Chondrocyte (in vitro differentiated cells): ENCODE data around the gene CMTM2. TPM values are rescaled to one million over a fixed set of nuclear protein-coding genes. Genes with fewer than 3 reads are reported as not detected.

Experiments used
- DNase-seq: peaks from one replicate; pipeline ENCODE4 v3.0.0; 2021; ENCODE audit warnings: mixed read lengths, low spot score
- H3K27ac Mint-ChIP-seq: one replicate; pipeline ENCODE4 v1.8.0; 2021; ENCODE audit warnings: mild to moderate bottlenecking, moderate library complexity, mixed read lengths; ENCODE audit not compliant: unreplicated experiment
- H3K27me3 Mint-ChIP-seq: 2 replicates; pipeline ENCODE4 v1.8.0; 2021; ENCODE audit warnings: low read depth, mixed read lengths
- H3K36me3 Mint-ChIP-seq: 2 replicates; pipeline ENCODE4 v1.8.0; 2021; ENCODE audit warnings: low read depth, mixed read lengths
- H3K4me1 Mint-ChIP-seq: 2 replicates; pipeline ENCODE4 v1.8.0; 2021; ENCODE audit warnings: low read depth, mild to moderate bottlenecking, mixed read lengths
- H3K4me3 Mint-ChIP-seq: one replicate; pipeline ENCODE4 v1.8.0; 2021; ENCODE audit warnings: mild to moderate bottlenecking, moderate library complexity, mixed read lengths; ENCODE audit not compliant: unreplicated experiment
- H3K9me3 Mint-ChIP-seq: 2 replicates; pipeline ENCODE4 v1.8.0; 2021; ENCODE audit warnings: low read depth, mixed read lengths
- total RNA-seq: library from RNA; stranded (reverse); gene quantifications from 3 replicates; pipeline ENCODE4 v1.2.1, GENCODE V29; 2021
- TF ChIP-seq, protein P1 (sequence below): fragments of 200-600 bp; sonication (generic); IDR thresholded peaks from 2 replicates; pipeline ENCODE4 v1.5.0; 2021; ENCODE audit warnings: antibody characterized with exemption, mild to moderate bottlenecking, moderate library complexity

CMTM2 gene
- total RNA-seq, 1 donor from 2014 or later, result not detected

DNA sequence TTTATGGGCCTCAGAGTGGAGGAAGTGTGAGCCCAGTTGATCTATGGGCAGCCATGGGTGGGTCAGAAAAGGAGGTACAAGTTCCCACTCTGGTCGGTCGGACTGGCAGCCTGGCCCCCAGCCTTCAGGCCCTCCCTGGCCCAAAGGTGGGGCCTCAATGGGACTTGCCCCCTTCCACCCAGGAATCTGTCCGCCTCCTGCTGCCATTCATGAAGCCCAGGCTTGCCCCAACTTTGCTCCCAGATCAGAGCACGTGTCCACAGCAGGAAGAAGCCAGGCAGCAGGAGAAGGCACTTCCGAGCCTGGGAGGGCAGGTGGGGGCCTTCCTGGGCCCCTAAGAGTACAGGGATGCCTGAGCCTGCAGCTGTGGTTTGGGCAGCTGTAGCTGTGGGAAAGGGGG, 22.2 kb downstream of the CMTM2 start:
- TF ChIP-seq, protein P1, sequence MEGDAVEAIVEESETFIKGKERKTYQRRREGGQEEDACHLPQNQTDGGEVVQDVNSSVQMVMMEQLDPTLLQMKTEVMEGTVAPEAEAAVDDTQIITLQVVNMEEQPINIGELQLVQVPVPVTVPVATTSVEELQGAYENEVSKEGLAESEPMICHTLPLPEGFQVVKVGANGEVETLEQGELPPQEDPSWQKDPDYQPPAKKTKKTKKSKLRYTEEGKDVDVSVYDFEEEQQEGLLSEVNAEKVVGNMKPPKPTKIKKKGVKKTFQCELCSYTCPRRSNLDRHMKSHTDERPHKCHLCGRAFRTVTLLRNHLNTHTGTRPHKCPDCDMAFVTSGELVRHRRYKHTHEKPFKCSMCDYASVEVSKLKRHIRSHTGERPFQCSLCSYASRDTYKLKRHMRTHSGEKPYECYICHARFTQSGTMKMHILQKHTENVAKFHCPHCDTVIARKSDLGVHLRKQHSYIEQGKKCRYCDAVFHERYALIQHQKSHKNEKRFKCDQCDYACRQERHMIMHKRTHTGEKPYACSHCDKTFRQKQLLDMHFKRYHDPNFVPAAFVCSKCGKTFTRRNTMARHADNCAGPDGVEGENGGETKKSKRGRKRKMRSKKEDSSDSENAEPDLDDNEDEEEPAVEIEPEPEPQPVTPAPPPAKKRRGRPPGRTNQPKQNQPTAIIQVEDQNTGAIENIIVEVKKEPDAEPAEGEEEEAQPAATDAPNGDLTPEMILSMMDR, result no peak
- no peak overlapping the region for H3K4me3 Mint-ChIP-seq
- no peaks in the 10 kb centered on the region for H3K27me3 Mint-ChIP-seq
- H3K4me1 Mint-ChIP-seq, result peaks cover 13% of the 10 kb centered on the region
- DNase-seq, result no peak
- no peak overlapping the region for H3K27ac Mint-ChIP-seq
- H3K9me3 Mint-ChIP-seq, result no peaks in the 10 kb centered on the region
- no peaks in the 10 kb centered on the region for H3K36me3 Mint-ChIP-seq

GRCh38 chr16:66603537-66604375, 24.5 kb downstream of the CMTM2 start:
- peak overlapping the region; percentile 96 for H3K4me3 Mint-ChIP-seq
- TF ChIP-seq, protein P1, result no peak
- no peak for DNase-seq
- no peaks in the 10 kb centered on the region for H3K9me3 Mint-ChIP-seq
- H3K27me3 Mint-ChIP-seq, result no peaks in the 10 kb centered on the region
- peak overlapping the region; percentile 97 for H3K27ac Mint-ChIP-seq
- H3K36me3 Mint-ChIP-seq, result no peaks in the 10 kb centered on the region
- peaks cover 34% of the 10 kb centered on the region for H3K4me1 Mint-ChIP-seq

DNA sequence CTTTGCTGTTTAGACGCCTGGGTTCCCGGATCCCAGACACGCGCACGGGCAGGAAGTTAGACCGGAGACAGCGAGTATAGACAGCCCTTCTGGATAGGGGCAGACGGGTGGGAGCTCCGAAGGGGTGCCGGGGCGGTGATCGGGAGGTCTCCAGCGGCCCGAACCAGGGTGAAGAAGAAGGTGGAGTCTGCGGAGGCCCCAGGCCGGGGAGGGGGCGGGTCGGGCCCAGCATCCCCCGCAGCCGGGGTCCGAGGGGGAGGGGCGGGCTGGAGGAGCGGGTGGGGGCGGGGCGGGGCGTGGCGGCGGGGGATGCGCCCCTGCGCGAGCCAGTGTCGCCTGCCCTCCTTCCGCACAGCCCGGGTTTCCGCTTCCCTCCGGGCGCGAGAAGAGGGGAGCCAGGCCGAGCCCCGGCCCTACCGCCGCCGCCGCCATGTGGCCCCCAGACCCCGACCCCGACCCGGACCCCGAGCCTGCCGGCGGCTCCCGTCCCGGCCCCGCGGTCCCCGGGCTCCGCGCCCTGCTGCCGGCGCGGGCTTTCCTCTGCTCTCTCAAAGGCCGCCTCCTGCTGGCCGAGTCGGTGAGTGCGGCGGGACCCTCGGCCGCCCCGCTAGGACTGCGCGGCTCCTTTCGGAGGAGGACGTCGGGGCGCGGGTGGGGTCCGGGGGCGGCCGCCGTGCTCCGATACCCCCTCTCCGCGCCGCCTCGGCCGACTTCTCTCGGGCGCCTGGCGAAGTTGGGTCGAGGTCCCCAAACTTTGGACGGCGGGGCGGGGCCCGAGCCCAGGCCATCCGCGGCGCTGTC, 25.3 kb downstream of the CMTM2 start, which contains the start of gene CMTM3:
CMTM3 (plus strand) TSS at position 329 of the 801 bp plus-strand sequence; CDS start at position 431, 102 bp downstream.
- H3K36me3 Mint-ChIP-seq, result peaks cover under 1% of the 10 kb centered on the region
- DNase-seq, result no peak
- no peaks in the 10 kb centered on the region for H3K27me3 Mint-ChIP-seq
- H3K4me1 Mint-ChIP-seq, result peaks cover 37% of the 10 kb centered on the region
- peak within 1 kb of the TSS; percentile 97 for H3K27ac Mint-ChIP-seq
- TF ChIP-seq, protein P1, result peak; percentile 95
- no peaks in the 10 kb centered on the region for H3K9me3 Mint-ChIP-seq
- peak within 1 kb of the TSS; percentile 96 for H3K4me3 Mint-ChIP-seq

- TF ChIP-seq, protein P1, result peak; percentile 70
- DNase-seq, result no peak
- Mint-ChIP-seq H3K4me3 (peak overlapping the region; percentile 96), H3K9me3 (no peaks in the 10 kb centered on the region), H3K27me3 (no peaks in the 10 kb centered on the region), H3K27ac (no peak overlapping the region), H3K36me3 (peaks cover 8% of the 10 kb centered on the region), H3K4me1 (peaks cover 37% of the 10 kb centered on the region)
Observed at GRCh38 chr16:66605177-66605978, 26.1 kb downstream of the CMTM2 start.
